Mucosa of descending colon (tissue), 3 donors: ENCODE data around the gene SLC9A3. TPM values are rescaled to one million over a fixed set of nuclear protein-coding genes. Genes with fewer than 3 reads are reported as not detected.

Experiments
- ATAC-seq: fragments of 200-7000 bp; cut with Tn5 transposase; one replicate; pipeline ENCODE4 v1.9.1; 2020; ENCODE audit warnings: mild to moderate bottlenecking, moderate library complexity
- DNase-seq, 3 donors: peaks; one replicate each; pipeline ENCODE4 v3.0.0-alpha.2; 2020
- H3K36me3 ChIP-seq: fragments of 200-600 bp; one replicate; pipeline ENCODE4 v1.8.0; 2021; ENCODE audit warnings: low read depth, mild to moderate bottlenecking
- H3K4me1 ChIP-seq: fragments of 200-600 bp; one replicate; pipeline ENCODE4 v1.8.0; 2021; ENCODE audit warnings: low read depth, mild to moderate bottlenecking
- H3K4me3 ChIP-seq: fragments of 200-600 bp; one replicate; pipeline ENCODE4 v1.8.0; 2021; ENCODE audit warnings: mild to moderate bottlenecking
- H3K9me3 ChIP-seq: fragments of 200-600 bp; one replicate; pipeline ENCODE4 v1.8.0; 2021; ENCODE audit warnings: mild to moderate bottlenecking
- intact Hi-C, 2 donors: fragments of 100-400 bp; cut with DNase I in 1 of 2; cut with micrococcal nuclease in 1 of 2; formaldehyde crosslinking; loops; one replicate each; pipeline versions ENCODE4 v1.11.0 to v1.11.1; 2022; cut with DNase I, micrococcal nuclease
- microRNA-seq: library from miRNA; unstranded; fragments of <30 nt; microRNA quantifications from one replicate; pipeline ENCODE4, GENCODE V29; 2019
- total RNA-seq, 3 donors: library from RNA; stranded (reverse); fragmentation: NEBNext Ultra II Directional in 2 of 3; extraction: Animal tissue kit (Norgen Biotek cat#: 25700) in 2 of 3; gene quantifications; one replicate each; pipeline versions ENCODE4 v1.2.1 to v1.2.4, GENCODE V29; 2021 to 2023
- TF ChIP-seq, protein P1 (sequence below): fragments of 200-600 bp; IDR thresholded peaks from one replicate; pipeline ENCODE4 v1.8.0; 2022; ENCODE audit warnings: antibody characterized with exemption, mild to moderate bottlenecking
- donor health status: DM: no; HTN: no; CAD: no; lungs with moderate emphysema.
- donor health status: DM: no; HTN: no; CAD: no.
- donor health status: DM: no; HTN: yes; CAD: no.

Gene SLC9A3
- total RNA-seq, 3 donors from 2014 or later, result 29.2 to 272 (median 77.7) TPM

DNA sequence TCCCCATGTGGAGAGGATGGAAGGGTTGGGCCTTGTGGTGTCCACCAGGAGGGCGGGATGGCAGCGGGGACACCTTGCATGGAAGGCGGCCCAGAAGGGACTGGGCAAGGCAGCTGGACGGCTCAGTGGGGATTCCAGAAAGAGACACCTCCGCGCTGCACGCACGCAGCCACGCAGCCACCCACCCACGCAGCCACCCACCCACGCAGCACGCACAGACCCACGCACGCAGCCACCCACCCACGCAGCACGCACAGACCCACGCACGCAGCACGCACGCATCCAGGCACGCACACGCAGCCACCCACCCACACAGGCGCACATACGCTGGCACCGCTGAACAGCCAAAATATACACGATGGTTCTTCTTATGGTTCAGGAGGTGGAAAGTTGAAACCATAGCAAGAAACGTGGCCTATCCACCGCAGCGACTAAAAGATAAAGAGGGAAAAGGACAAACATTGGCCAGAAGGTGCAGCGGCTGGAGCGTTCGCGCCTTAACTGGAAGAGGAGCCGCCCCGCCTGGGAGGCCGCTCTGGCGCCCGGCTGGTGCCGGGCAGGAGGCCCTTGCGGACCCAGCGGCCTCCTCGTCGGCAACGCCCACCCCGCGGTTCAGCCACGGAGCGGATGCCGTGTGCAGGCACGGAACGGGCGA lies 103.5 kb downstream of the SLC9A3 start:
- no peaks in the 10 kb centered on the region for H3K9me3 ChIP-seq
- TF ChIP-seq, protein P1, sequence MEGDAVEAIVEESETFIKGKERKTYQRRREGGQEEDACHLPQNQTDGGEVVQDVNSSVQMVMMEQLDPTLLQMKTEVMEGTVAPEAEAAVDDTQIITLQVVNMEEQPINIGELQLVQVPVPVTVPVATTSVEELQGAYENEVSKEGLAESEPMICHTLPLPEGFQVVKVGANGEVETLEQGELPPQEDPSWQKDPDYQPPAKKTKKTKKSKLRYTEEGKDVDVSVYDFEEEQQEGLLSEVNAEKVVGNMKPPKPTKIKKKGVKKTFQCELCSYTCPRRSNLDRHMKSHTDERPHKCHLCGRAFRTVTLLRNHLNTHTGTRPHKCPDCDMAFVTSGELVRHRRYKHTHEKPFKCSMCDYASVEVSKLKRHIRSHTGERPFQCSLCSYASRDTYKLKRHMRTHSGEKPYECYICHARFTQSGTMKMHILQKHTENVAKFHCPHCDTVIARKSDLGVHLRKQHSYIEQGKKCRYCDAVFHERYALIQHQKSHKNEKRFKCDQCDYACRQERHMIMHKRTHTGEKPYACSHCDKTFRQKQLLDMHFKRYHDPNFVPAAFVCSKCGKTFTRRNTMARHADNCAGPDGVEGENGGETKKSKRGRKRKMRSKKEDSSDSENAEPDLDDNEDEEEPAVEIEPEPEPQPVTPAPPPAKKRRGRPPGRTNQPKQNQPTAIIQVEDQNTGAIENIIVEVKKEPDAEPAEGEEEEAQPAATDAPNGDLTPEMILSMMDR, result no peak
- intact Hi-C loops, result no loop called here
- DNase-seq (peak in 1 of 3 donors; percentile 51), ATAC-seq (no peak)
- no peak overlapping the region for H3K4me3 ChIP-seq
- no peaks in the 10 kb centered on the region for H3K36me3 ChIP-seq
- no peaks in the 10 kb centered on the region for H3K4me1 ChIP-seq

Small RNA genes lying within 50 kb of the gene (microRNA-seq; reads per million reads assigned to microRNA genes)
- gene MIR4456, result not detected

Other genes with a start within 250 kb of the SLC9A3 start
- 1 to 10 TPM; 2.0 to 3.2 (median 2.3) TPM for gene AHRR, start 202.7 kb downstream of the SLC9A3 start, total RNA-seq
- gene EXOC3, start 81.3 kb downstream of the SLC9A3 start, total RNA-seq, result 10 to 100 TPM; 67.0 to 89.1 (median 76.8) TPM
- gene CEP72, start 87.9 kb upstream of the SLC9A3 start, total RNA-seq, result 1 to 10 TPM; 7.3 to 9.7 (median 8.8) TPM
- 10 to 100 TPM in 1 of 3 donors, 1 to 10 TPM in 2; 2.2 to 18.1 (median 2.2) TPM for gene TPPP, start 168.9 kb upstream of the SLC9A3 start, total RNA-seq